ENCODE results near the gene MAP3K4. TPM values are rescaled to one million over a fixed set of nuclear protein-coding genes. Genes with fewer than 3 reads are reported as not detected.

Gene MAP3K4
- total and polyA plus RNA-seq, 2 of the 8 experiments (the other 6 are each of a cell fraction or from before 2014, with no cell fraction given), result 16.6 to 51.6 TPM

DNA sequence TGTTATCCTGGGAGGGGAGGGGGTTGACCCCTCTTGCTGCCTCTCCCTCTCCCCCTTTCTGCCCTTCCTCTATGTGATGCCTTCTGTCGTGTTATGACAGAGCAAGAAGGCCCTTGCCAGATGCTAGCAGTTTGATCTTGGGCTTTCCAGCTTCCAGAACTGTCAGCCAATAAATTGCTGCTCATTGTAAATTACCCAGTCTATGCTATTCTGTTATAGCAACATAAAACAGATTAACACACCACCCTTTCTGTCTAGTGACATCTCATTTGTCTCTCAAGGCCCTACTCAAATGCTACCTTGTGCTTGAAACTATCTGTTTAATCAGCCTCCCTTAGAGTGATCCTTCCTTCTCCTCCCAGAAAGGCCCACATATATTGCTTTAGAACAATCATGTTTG is 16.4 kb upstream of the MAP3K4 start:
- no peak overlapping the region for H3K4me3 ChIP-seq (ENCODE audit: extremely low read depth in 1 of 4, insufficient read depth in 2 of 4, low read depth in 3 of 4, low read length in 4 of 4)
- H3K36me3 ChIP-seq (ENCODE audit: control insufficient read depth in 2 of 4, insufficient read depth in 4 of 4, low read length in 3 of 4), result no peaks in the 10 kb centered on the region
- no peak for TF ChIP-seq YY1 (IDR thresholded peaks at IDR 0.05; ENCODE audit: low read depth, low read length)
- no peak for TF ChIP-seq E2F6 (IDR thresholded peaks at IDR 0.05)
- no peak for TF ChIP-seq NRF1 (IDR thresholded peaks at IDR 0.05; ENCODE audit: low read depth, low read length)
- TF ChIP-seq RFX5 (IDR thresholded peaks at IDR 0.05; ENCODE audit: borderline replicate concordance, low read depth, low read length), result no peak
- TF ChIP-seq ATF3 (IDR thresholded peaks at IDR 0.05; ENCODE audit: insufficient read depth, low read depth, low read length), result no peak
- no peak for TF ChIP-seq CEBPB (IDR thresholded peaks at IDR 0.05; ENCODE audit: low read depth, low read length)
- no peak overlapping the region for H2AFZ ChIP-seq (ENCODE audit: low read length)
- H3K4me2 ChIP-seq (ENCODE audit: insufficient read depth in 1 of 2, low read depth in 2 of 2, low read length in 2 of 2), result no peak overlapping the region
- DNase-seq (ENCODE audit: low read depth in 1 of 2, low spot score in 2 of 2) (no peak), FAIRE-seq (no peak)
- H2BK12ac ChIP-seq (ENCODE audit: low read depth, low read length), result no peak overlapping the region
- H3K23me2 ChIP-seq (ENCODE audit: low read depth, low read length), result no peaks in the 10 kb centered on the region
- H2BK5ac ChIP-seq (ENCODE audit: low read depth, low read length), result no peak overlapping the region
- no peak overlapping the region for H4K91ac ChIP-seq (replicated peaks; ENCODE audit: insufficient read length, low read length)
- POLR2A ChIA-PET (ENCODE audit: partially characterized antibody), result no interaction called here
- no peak overlapping the region for H4K5ac ChIP-seq (ENCODE audit: insufficient read length, low read depth, low read length)
- H3K18ac ChIP-seq (ENCODE audit: extremely low read depth, low read length), result no peak overlapping the region
- no peaks in the 10 kb centered on the region for H3K9me3 ChIP-seq (ENCODE audit: insufficient read depth in 2 of 2, low read depth in 1 of 2, low read length in 1 of 2)
- H3K27me3 ChIP-seq (replicated peaks in 1 of 4; ENCODE audit: control insufficient read depth in 3 of 4, extremely low read depth in 1 of 4, insufficient read depth in 3 of 4, low read length in 3 of 4), result no peaks in the 10 kb centered on the region
- 71% methylated on average over 1 of the region's 1 CpG; no CpG with 5 or more reads in 1 of the 2 experiments for WGBS, 2 experiments (ENCODE audit: extremely low coverage in 1 of 2, insufficient coverage in 1 of 2, insufficient read length in 1 of 2, insufficient replicate concordance in 2 of 2, low coverage in 1 of 2, low lambda C conversion rate in 2 of 2, missing lambda C conversion rate in 1 of 2)
- no peaks in the 10 kb centered on the region for H4K20me1 ChIP-seq (replicated peaks in 1 of 2; ENCODE audit: control insufficient read depth in 1 of 2, insufficient read depth in 2 of 2, low read length in 2 of 2)
- H2BK15ac ChIP-seq (ENCODE audit: low read length), result no peak overlapping the region
- no peak overlapping the region for H3K9ac ChIP-seq (replicated peaks in 1 of 4; ENCODE audit: extremely low read depth in 1 of 4, low read depth in 3 of 4, low read length in 3 of 4)
- no peak overlapping the region for H3K14ac ChIP-seq (ENCODE audit: insufficient read length)
- H2BK120ac ChIP-seq (replicated peaks; ENCODE audit: low read depth, low read length), result no peak overlapping the region
- no peak overlapping the region for H4K8ac ChIP-seq (ENCODE audit: extremely low read depth, insufficient read depth, low read length)
- no peak overlapping the region for H3K4ac ChIP-seq (replicated peaks; ENCODE audit: insufficient read length, low read depth, low read length)
- no peaks in the 10 kb centered on the region for H3K79me1 ChIP-seq (ENCODE audit: low read depth, low read length)
- no peak overlapping the region for H2AK5ac ChIP-seq (ENCODE audit: low read depth, low read length)
- CTCF ChIA-PET (ENCODE audit: partially characterized antibody), result no interaction called here
- no peak overlapping the region for H2BK20ac ChIP-seq (ENCODE audit: low read length)
- peaks cover 0 to 4% (median 0%) of the 10 kb centered on the region in 4 experiments; a peak in 1 of 7 replicates for H3K4me1 ChIP-seq (replicated peaks in 1 of 4; ENCODE audit: control insufficient read depth in 3 of 4, insufficient read depth in 4 of 4, low read length in 3 of 4)
- no peak overlapping the region for H3K27ac ChIP-seq (ENCODE audit: low read depth, low read length)
- H3K23ac ChIP-seq (ENCODE audit: insufficient read length), result no peak overlapping the region
- H3K79me2 ChIP-seq (ENCODE audit: control insufficient read depth in 1 of 2, insufficient read depth in 2 of 2, low read length in 2 of 2), result no peaks in the 10 kb centered on the region
- H3K56ac ChIP-seq (replicated peaks; ENCODE audit: insufficient read length, low read depth, low read length), result no peak overlapping the region
